Neural cell (in vitro differentiated cells): ENCODE results near the gene CHKA. TPM values are rescaled to one million over a fixed set of nuclear protein-coding genes. Genes with fewer than 3 reads are reported as not detected.

Experiments
- H2AFZ ChIP-seq: fragments of 200-600, 300-800 bp; sonication (generic), shearing (Covaris generic); 2 replicates; pipeline ENCODE4 v1.6.0; 2014; ENCODE audit warnings: low read depth, mild to moderate bottlenecking, antibody characterized with exemption, low read length, moderate library complexity
- H3F3A ChIP-seq: fragments of 200-600 bp; shearing (Covaris generic); 2 replicates; pipeline ENCODE4 v1.6.1; 2016; ENCODE audit warnings: mild to moderate bottlenecking, moderate library complexity, mixed read lengths, antibody characterized with exemption, low read length; ENCODE audit not compliant: insufficient read depth, poor library complexity, severe bottlenecking
- H3K27ac ChIP-seq: fragments of 200-600, 300-800 bp; sonication (generic), shearing (Covaris generic); 2 replicates; pipeline ENCODE4 v1.5.1; 2014; ENCODE audit warnings: mild to moderate bottlenecking, low read length, moderate library complexity
- H3K27me3 ChIP-seq: fragments of 300-800, 200-600 bp; sonication (generic), shearing (Covaris generic); 2 replicates; pipeline ENCODE4 v1.6.0; 2014; ENCODE audit warnings: mild to moderate bottlenecking, low read depth, low read length, moderate library complexity; ENCODE audit not compliant: insufficient read depth
- H3K36me3 ChIP-seq: fragments of 300-800, 200-600 bp; sonication (generic), shearing (Covaris generic); 2 replicates; pipeline ENCODE4 v1.5.1; 2014; ENCODE audit warnings: mild to moderate bottlenecking, antibody characterized with exemption, low read length, moderate library complexity; ENCODE audit not compliant: insufficient read depth
- H3K4me2 ChIP-seq: fragments of 300-800, 200-600 bp; sonication (generic), shearing (Covaris generic); 2 replicates; pipeline ENCODE4 v1.6.0; 2014; ENCODE audit warnings: mild to moderate bottlenecking, low read length
- H3K4me3 ChIP-seq: fragments of 300-800, 200-600 bp; sonication (generic), shearing (Covaris generic); 2 replicates; pipeline ENCODE4 v1.5.1; 2014; ENCODE audit warnings: mild to moderate bottlenecking, low read length, moderate library complexity
- H3K79me2 ChIP-seq: fragments of 200-600 bp; shearing (Covaris generic); replicated peaks from 2 replicates; pipeline ENCODE4 v1.6.0; 2014; ENCODE audit warnings: mild to moderate bottlenecking, low read length, moderate library complexity; ENCODE audit not compliant: insufficient read depth
- H3K9ac ChIP-seq: fragments of 300-800, 200-600 bp; sonication (generic), shearing (Covaris generic); 2 replicates; pipeline ENCODE4 v1.6.1; 2016; ENCODE audit warnings: mild to moderate bottlenecking, low read length, mixed read lengths
- H3K9me2 ChIP-seq: fragments of 200-600 bp; shearing (Covaris generic); 2 replicates; pipeline ENCODE4 v1.6.1; 2016; ENCODE audit warnings: mild to moderate bottlenecking, low read length, mixed read lengths; ENCODE audit not compliant: insufficient read depth
- H3K9me3 ChIP-seq: fragments of 200-600, 300-800 bp; sonication (generic), shearing (Covaris generic); 2 replicates; pipeline ENCODE4 v1.6.1; 2016; ENCODE audit warnings: mild to moderate bottlenecking, mixed run types, low read length, moderate library complexity, mixed read lengths
- H4K20me1 ChIP-seq: fragments of 200-600 bp; shearing (Covaris generic); 2 replicates; pipeline ENCODE4 v1.6.1; 2016; ENCODE audit warnings: mild to moderate bottlenecking, mixed run types; ENCODE audit not compliant: insufficient read depth
- EP300 ChIP-seq: fragments of 450-650 bp; conservative IDR thresholded peaks from 2 replicates; pipeline ENCODE4 v1.6.1; 2014; ENCODE audit warnings: antibody characterized with exemption, mild to moderate bottlenecking, moderate library complexity; ENCODE audit not compliant: poor library complexity, severe bottlenecking
- EZH2 ChIP-seq: fragments of 200-600, 300-800 bp; shearing (Covaris generic), sonication (generic); IDR thresholded peaks from 2 replicates; pipeline ENCODE4 v1.6.1; 2014; ENCODE audit warnings: antibody characterized with exemption, low read length, borderline replicate concordance, mild to moderate bottlenecking; ENCODE audit not compliant: insufficient read depth, poor library complexity, severe bottlenecking
- MXI1 ChIP-seq: fragments of 450-650 bp; conservative IDR thresholded peaks from 2 replicates; pipeline ENCODE4 v1.6.1; 2014; ENCODE audit warnings: antibody characterized with exemption, mild to moderate bottlenecking; ENCODE audit not compliant: poor library complexity, severe bottlenecking
- POLR2AphosphoS5 ChIP-seq: IDR thresholded peaks from 2 replicates; pipeline ENCODE4 v1.6.1; 2012
- RAD21 ChIP-seq: fragments of 450-650 bp; conservative IDR thresholded peaks from 2 replicates; pipeline ENCODE4 v1.6.1; 2014; ENCODE audit warnings: antibody characterized with exemption, mild to moderate bottlenecking, moderate library complexity
- SMC3 ChIP-seq: fragments of 450-650 bp; conservative IDR thresholded peaks from 2 replicates; pipeline ENCODE4 v1.6.1; 2014; ENCODE audit warnings: antibody characterized with exemption, mild to moderate bottlenecking, moderate library complexity; ENCODE audit not compliant: poor library complexity
- TAF1 ChIP-seq: IDR thresholded peaks from 2 replicates; pipeline ENCODE4 v1.6.1; 2012; ENCODE audit warnings: low read depth
- polyA plus RNA-seq: library from polyadenylated mRNA; depleted of rRNA; stranded (reverse); fragments of >200 nt; gene quantifications from 2 replicates; pipeline ENCODE4 v1.2.3, GENCODE V29; 2014
- TF ChIP-seq, protein P1 (sequence below): fragments of 450-650 bp; IDR thresholded peaks from 2 replicates; pipeline ENCODE4 v1.5.1; 2014; ENCODE audit warnings: antibody characterized with exemption, mild to moderate bottlenecking, moderate library complexity; ENCODE audit not compliant: poor library complexity, severe bottlenecking
- TF ChIP-seq, protein P2 (sequence below): IDR thresholded peaks from 2 replicates; pipeline ENCODE4 v1.6.1; 2012; ENCODE audit warnings: borderline replicate concordance

Gene CHKA
- polyA plus RNA-seq, 1 donor from 2014 or later = 90.0 TPM

DNA sequence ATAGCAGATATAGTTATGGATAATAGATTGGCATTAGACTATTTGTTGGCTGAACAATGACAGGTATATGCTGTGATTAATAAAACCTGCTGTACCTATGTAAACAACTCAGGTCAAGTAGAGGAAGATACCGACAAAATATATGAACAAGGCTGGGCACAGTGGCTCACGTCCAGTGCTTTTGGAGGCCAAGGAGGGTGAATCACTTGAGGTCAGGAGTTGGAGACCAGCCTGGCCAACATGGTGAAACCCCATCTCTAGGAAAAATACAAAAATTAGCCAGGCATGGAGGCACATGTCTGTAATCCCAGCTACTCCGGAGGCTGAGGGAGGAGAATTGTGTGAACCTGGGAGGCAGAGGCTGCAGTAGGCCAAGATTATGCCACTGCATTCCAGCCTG is 14.0 kb upstream of the CHKA start:
- Histone ChIP-seq H3K79me2 (no peaks in the 10 kb centered on the region), H3K27ac (no peak overlapping the region), H3K27me3 (no peaks in the 10 kb centered on the region), H2AFZ (no peak overlapping the region), H3K4me3 (no peak overlapping the region), H3K4me2 (no peak overlapping the region), H3K9me2 (no peaks in the 10 kb centered on the region), H3K9me3 (no peaks in the 10 kb centered on the region), H3K36me3 (no peaks in the 10 kb centered on the region), H4K20me1 (no peaks in the 10 kb centered on the region), H3F3A (no peaks in the 10 kb centered on the region), H3K9ac (no peak overlapping the region)
- no peak for TF ChIP-seq POLR2AphosphoS5
- TF ChIP-seq TAF1 = no peak
- TF ChIP-seq MXI1 = no peak
- no peak for TF ChIP-seq EP300
- TF ChIP-seq SMC3 = no peak
- TF ChIP-seq, protein P1, sequence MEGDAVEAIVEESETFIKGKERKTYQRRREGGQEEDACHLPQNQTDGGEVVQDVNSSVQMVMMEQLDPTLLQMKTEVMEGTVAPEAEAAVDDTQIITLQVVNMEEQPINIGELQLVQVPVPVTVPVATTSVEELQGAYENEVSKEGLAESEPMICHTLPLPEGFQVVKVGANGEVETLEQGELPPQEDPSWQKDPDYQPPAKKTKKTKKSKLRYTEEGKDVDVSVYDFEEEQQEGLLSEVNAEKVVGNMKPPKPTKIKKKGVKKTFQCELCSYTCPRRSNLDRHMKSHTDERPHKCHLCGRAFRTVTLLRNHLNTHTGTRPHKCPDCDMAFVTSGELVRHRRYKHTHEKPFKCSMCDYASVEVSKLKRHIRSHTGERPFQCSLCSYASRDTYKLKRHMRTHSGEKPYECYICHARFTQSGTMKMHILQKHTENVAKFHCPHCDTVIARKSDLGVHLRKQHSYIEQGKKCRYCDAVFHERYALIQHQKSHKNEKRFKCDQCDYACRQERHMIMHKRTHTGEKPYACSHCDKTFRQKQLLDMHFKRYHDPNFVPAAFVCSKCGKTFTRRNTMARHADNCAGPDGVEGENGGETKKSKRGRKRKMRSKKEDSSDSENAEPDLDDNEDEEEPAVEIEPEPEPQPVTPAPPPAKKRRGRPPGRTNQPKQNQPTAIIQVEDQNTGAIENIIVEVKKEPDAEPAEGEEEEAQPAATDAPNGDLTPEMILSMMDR = no peak
- TF ChIP-seq, protein P2, sequence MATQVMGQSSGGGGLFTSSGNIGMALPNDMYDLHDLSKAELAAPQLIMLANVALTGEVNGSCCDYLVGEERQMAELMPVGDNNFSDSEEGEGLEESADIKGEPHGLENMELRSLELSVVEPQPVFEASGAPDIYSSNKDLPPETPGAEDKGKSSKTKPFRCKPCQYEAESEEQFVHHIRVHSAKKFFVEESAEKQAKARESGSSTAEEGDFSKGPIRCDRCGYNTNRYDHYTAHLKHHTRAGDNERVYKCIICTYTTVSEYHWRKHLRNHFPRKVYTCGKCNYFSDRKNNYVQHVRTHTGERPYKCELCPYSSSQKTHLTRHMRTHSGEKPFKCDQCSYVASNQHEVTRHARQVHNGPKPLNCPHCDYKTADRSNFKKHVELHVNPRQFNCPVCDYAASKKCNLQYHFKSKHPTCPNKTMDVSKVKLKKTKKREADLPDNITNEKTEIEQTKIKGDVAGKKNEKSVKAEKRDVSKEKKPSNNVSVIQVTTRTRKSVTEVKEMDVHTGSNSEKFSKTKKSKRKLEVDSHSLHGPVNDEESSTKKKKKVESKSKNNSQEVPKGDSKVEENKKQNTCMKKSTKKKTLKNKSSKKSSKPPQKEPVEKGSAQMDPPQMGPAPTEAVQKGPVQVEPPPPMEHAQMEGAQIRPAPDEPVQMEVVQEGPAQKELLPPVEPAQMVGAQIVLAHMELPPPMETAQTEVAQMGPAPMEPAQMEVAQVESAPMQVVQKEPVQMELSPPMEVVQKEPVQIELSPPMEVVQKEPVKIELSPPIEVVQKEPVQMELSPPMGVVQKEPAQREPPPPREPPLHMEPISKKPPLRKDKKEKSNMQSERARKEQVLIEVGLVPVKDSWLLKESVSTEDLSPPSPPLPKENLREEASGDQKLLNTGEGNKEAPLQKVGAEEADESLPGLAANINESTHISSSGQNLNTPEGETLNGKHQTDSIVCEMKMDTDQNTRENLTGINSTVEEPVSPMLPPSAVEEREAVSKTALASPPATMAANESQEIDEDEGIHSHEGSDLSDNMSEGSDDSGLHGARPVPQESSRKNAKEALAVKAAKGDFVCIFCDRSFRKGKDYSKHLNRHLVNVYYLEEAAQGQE = no peak

DNA sequence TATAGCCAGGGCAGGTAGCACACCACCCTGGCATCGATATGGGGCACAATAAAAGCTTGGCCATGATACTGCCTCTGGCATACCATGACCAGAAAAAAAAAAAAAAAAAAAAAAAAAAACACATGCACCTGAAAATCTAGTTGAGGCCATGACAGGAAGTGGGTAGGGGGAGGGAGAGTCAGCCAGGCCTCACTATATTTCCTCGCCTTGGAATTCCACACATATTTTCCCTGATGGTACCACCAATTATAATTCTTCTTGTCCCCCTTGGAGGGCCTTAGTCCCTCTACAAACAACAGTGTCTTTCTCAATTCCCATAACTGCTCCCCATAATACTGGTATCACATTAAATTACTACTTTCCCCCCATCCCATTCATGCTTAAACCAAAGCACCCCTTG is 12.6 kb upstream of the CHKA start:
- Histone ChIP-seq H4K20me1 (no peaks in the 10 kb centered on the region), H3K27ac (no peak overlapping the region), H3K9me3 (no peaks in the 10 kb centered on the region), H2AFZ (no peak overlapping the region), H3F3A (no peaks in the 10 kb centered on the region), H3K4me2 (no peak overlapping the region), H3K27me3 (no peaks in the 10 kb centered on the region), H3K79me2 (no peaks in the 10 kb centered on the region), H3K9me2 (no peaks in the 10 kb centered on the region), H3K4me3 (no peak overlapping the region), H3K9ac (no peak overlapping the region), H3K36me3 (no peaks in the 10 kb centered on the region)
- TF ChIP-seq EZH2 = no peak

DNA sequence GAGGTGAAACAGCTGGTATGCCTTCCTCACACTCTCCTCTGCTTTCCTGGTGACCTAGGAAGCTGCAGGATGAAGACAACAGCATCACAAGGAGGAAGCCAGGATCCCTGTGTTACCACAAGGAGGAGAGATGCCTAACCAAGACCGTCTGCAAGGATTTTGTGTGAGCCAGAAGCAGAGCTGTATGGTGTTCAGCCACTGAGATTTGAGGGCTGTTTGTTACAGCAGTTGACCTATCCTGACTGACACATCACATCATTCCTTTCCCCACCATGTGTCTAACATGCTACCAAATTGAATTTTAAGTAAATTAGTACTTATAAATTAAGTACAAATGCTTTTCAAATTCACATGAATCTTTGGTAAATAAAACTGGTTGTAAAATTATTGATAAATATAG is 8.9 kb upstream of the CHKA start:
- H3F3A ChIP-seq = no peaks in the 10 kb centered on the region
- H3K4me3 ChIP-seq = no peak overlapping the region
- no peaks in the 10 kb centered on the region for H3K9me2 ChIP-seq
- H3K9me3 ChIP-seq = no peaks in the 10 kb centered on the region
- no peaks in the 10 kb centered on the region for H3K36me3 ChIP-seq
- no peak overlapping the region for H3K9ac ChIP-seq
- no peaks in the 10 kb centered on the region for H3K79me2 ChIP-seq
- H3K27me3 ChIP-seq = no peaks in the 10 kb centered on the region
- H4K20me1 ChIP-seq = no peaks in the 10 kb centered on the region
- TF ChIP-seq MXI1 (no peak), POLR2AphosphoS5 (no peak), SMC3 (no peak), EZH2 (no peak), RAD21 (no peak), EP300 (no peak), TAF1 (no peak)
- TF ChIP-seq, protein P1 = no peak
- TF ChIP-seq, protein P2 = no peak
- H3K4me2 ChIP-seq = no peak overlapping the region
- no peak overlapping the region for H3K27ac ChIP-seq
- H2AFZ ChIP-seq = no peak overlapping the region
